K562 (cell line): ENCODE data around the gene MAP10. TPM values are rescaled to one million over a fixed set of nuclear protein-coding genes. Genes with fewer than 3 reads are reported as not detected.

Experiments used
- ATAC-seq: fragments of 200-7000 bp; cut with Tn5 transposase; 3 replicates; pipeline ENCODE4 v1.9.1; 2020; ENCODE audit warnings: moderate library complexity
- BruUV-seq: library from RNA; stranded (reverse); fragments of 400-500 nt; replicated peaks from 2 replicates; lab custom pipeline; 2021; lab: Mats Ljungman, UMichigan
- CTCF ChIA-PET: fragments of 300-600 bp; formaldehyde crosslinking; extraction: SDS; loops from one replicate; lab custom pipeline; 2021; ENCODE audit warnings: low intra/inter-chr PET ratio; lab: Yijun Ruan, JAX
- POLR2A ChIA-PET: fragments of 300-600, 350-650 bp; sonication (Branson Sonifier 250); formaldehyde crosslinking; extraction: SDS; loops from one replicate; lab custom pipeline; 2021; ENCODE audit warnings: antibody characterized with exemption, inconsistent platforms; lab: Yijun Ruan, JAX
- DNase-seq, 4 experiments: peaks; one replicate each; pipeline versions ENCODE4 v3.0.0 to v3.0.0-alpha.2; 2011 to 2018; ENCODE audit warnings: low spot score in 3 of 4, mixed read lengths in 3 of 4; ENCODE audit errors: extremely low read depth in 1 of 4
- FAIRE-seq: peaks from 2 replicates; lab custom pipeline; 2011; peaks lifted over from hg19 to GRCh38; lab: Jason Lieb, UNC
- H2AFZ ChIP-seq: 2 replicates; pipeline ENCODE4 v1.6.0; 2011; ENCODE audit warnings: low read depth, low read length, control low read depth, inconsistent platforms
- H3K27ac ChIP-seq: fragments of 200-600 bp; 3 replicates; pipeline ENCODE4 v1.8.0; 2011; ENCODE audit warnings: low read depth, mild to moderate bottlenecking, control low read depth, inconsistent platforms, low read length, moderate library complexity, mixed read lengths; ENCODE audit errors: extremely low read depth
- H3K27me3 ChIP-seq, 2 experiments: fragments of 300-600 bp in 1 of 2; 2 replicates in 1 of 2; 3 replicates in 1 of 2; pipeline versions ENCODE4 v1.6.0 to v1.8.0; 2011; ENCODE audit warnings: inconsistent platforms in 2 of 2, low read length in 2 of 2, mild to moderate bottlenecking in 1 of 2, mixed read lengths in 1 of 2, moderate library complexity in 1 of 2; ENCODE audit not compliant: control insufficient read depth in 2 of 2, insufficient read depth in 2 of 2
- H3K36me3 ChIP-seq: fragments of 300-600 bp; 3 replicates; pipeline ENCODE4 v1.8.0; 2011; ENCODE audit warnings: mild to moderate bottlenecking, low read length, inconsistent platforms; ENCODE audit not compliant: control insufficient read depth, insufficient read depth
- H3K4me1 ChIP-seq, 2 experiments: fragments of 200-600 bp in 1 of 2; replicated peaks in 1 of 2; 2 replicates in 1 of 2; 3 replicates in 1 of 2; pipeline versions ENCODE4 v1.5.1 to v1.8.0; 2011; ENCODE audit warnings: inconsistent platforms in 2 of 2, low read length in 2 of 2, mild to moderate bottlenecking in 1 of 2, mixed read lengths in 1 of 2, moderate library complexity in 1 of 2; ENCODE audit not compliant: control insufficient read depth in 2 of 2, insufficient read depth in 2 of 2
- H3K4me2 ChIP-seq: 2 replicates; pipeline ENCODE4 v1.6.1; 2011; ENCODE audit warnings: low read length, control low read depth, inconsistent platforms, mixed read lengths; ENCODE audit not compliant: insufficient read depth
- H3K4me3 ChIP-seq: fragments of 200-600 bp; sonication (generic), shearing (Covaris generic); 2 replicates; pipeline ENCODE4 v1.5.1; 2016; ENCODE audit warnings: control low read depth, inconsistent platforms
- H3K79me2 ChIP-seq: fragments of 200-600 bp; 3 replicates; pipeline ENCODE4 v1.8.0; 2011; ENCODE audit warnings: low read length, inconsistent platforms; ENCODE audit not compliant: control insufficient read depth, insufficient read depth
- H3K9ac ChIP-seq, 2 experiments: 2 replicates each; pipeline versions ENCODE4 v1.6.0 to v1.6.1; 2011; ENCODE audit warnings: low read depth in 2 of 2, low read length in 2 of 2, control low read depth in 1 of 2, inconsistent platforms in 1 of 2, mild to moderate bottlenecking in 1 of 2, mixed read lengths in 1 of 2; ENCODE audit not compliant: insufficient read depth in 1 of 2
- H3K9me1 ChIP-seq: one replicate; pipeline ENCODE4 v1.6.0; 2011; ENCODE audit warnings: inconsistent platforms, mild to moderate bottlenecking, low read length, moderate library complexity; ENCODE audit not compliant: control insufficient read depth, insufficient read depth
- H3K9me3 ChIP-seq: replicated peaks from 2 replicates; pipeline ENCODE4 v1.5.1; 2011; ENCODE audit warnings: low read depth, low read length, inconsistent platforms; ENCODE audit not compliant: control insufficient read depth, insufficient read depth
- H4K20me1 ChIP-seq: replicated peaks from 2 replicates; pipeline ENCODE4 v1.6.1; 2011; ENCODE audit warnings: low read length, inconsistent platforms, mixed read lengths; ENCODE audit not compliant: control insufficient read depth, insufficient read depth
- EGR1 ChIP-seq: fragments of 450-650 bp; conservative IDR thresholded peaks from 2 replicates; pipeline ENCODE4 v1.6.1; 2017; ENCODE audit warnings: mild to moderate bottlenecking
- ESRRA ChIP-seq: fragments of 450-650 bp; IDR thresholded peaks from 2 replicates; pipeline ENCODE4 v1.6.1; 2014; ENCODE audit warnings: low read depth, mild to moderate bottlenecking, moderate library complexity, borderline replicate concordance
- HMGN3 ChIP-seq: IDR thresholded peaks from 2 replicates; pipeline ENCODE4 v1.6.1; 2011; ENCODE audit warnings: borderline replicate concordance, low read depth, mild to moderate bottlenecking, mixed read lengths, low read length; ENCODE audit not compliant: insufficient read length; ENCODE audit errors: extremely low read depth
- MTA3 ChIP-seq: fragments of 450-650 bp; formaldehyde crosslinking; IDR thresholded peaks from 2 replicates; pipeline ENCODE4 v1.6.1; 2017; ENCODE audit warnings: mild to moderate bottlenecking, borderline replicate concordance
- MTF1 ChIP-seq: fragments of 250-450 bp; sonication (Bioruptor Pico); IDR thresholded peaks from 2 replicates; pipeline ENCODE4 v1.9.0; 2021; ENCODE audit warnings: moderate library complexity, mild to moderate bottlenecking, inconsistent platforms, borderline replicate concordance
- NFYB ChIP-seq: IDR thresholded peaks from 2 replicates; pipeline ENCODE4 v1.6.1; 2011; ENCODE audit warnings: mild to moderate bottlenecking, moderate library complexity; ENCODE audit not compliant: insufficient read length; ENCODE audit errors: extremely low read depth
- POLR3G ChIP-seq: IDR thresholded peaks from 2 replicates; pipeline ENCODE4 v1.6.1; 2011; ENCODE audit not compliant: insufficient read length, insufficient replicate concordance; ENCODE audit errors: extremely low read depth
- TAF15 ChIP-seq: fragments of 200-400 bp; formaldehyde crosslinking; IDR thresholded peaks from 2 replicates; pipeline ENCODE4 v1.6.1; 2017; ENCODE audit warnings: mild to moderate bottlenecking, low read depth, low read length, moderate library complexity
- TARDBP ChIP-seq: fragments of 450-650 bp; IDR thresholded peaks from 2 replicates; pipeline ENCODE4 v1.6.1; 2016
- TSHZ1 ChIP-seq: fragments of 250-450 bp; sonication (Bioruptor Pico); IDR thresholded peaks from 2 replicates; pipeline ENCODE4 v1.4.0; 2020; ENCODE audit warnings: mild to moderate bottlenecking, moderate library complexity
- ZNF384 ChIP-seq: IDR thresholded peaks from 2 replicates; pipeline ENCODE4 v1.6.1; 2012; ENCODE audit warnings: low read depth, low read length, improper control_type of control experiment
- ZNF717 ChIP-seq: fragments of 250-450 bp; sonication (Bioruptor Pico); IDR thresholded peaks from 2 replicates; pipeline ENCODE4 v1.5.0; 2021
- WGBS: fragments of 100-300 bp; shearing (Covaris generic); methylation state at CpG from one replicate; pipeline ENCODE4 v1.1.6; 2016; ENCODE audit warnings: low coverage, mixed read lengths; ENCODE audit not compliant: insufficient coverage; ENCODE audit errors: missing lambda C conversion rate; 5-methylcytosine and 5-hydroxymethylcytosine counted together
- in situ Hi-C: fragments of 300-500 bp; cut with MboI; formaldehyde crosslinking; loops from 4 replicates; pipeline ENCODE4 v1.15.0; 2018; ENCODE audit warnings: inconsistent platforms, mixed read lengths
- intact Hi-C: fragments of 100-400 bp; cut with micrococcal nuclease; formaldehyde crosslinking; loops from 2 replicates; pipeline ENCODE4 v1.14.2; 2022
- polyA plus RNA-seq, 8 experiments: library from polyadenylated mRNA; depleted of rRNA in 4 of 8; stranded (reverse) in 5 of 8; unstranded in 3 of 8; fragments of >200 nt; fragmentation: Nextera tagmentation in 2 of 8; fragmentation: Illumina TruSeq in 1 of 8; extraction: Ambion mirVana in 2 of 8; extraction: Trizol in 1 of 8; gene quantifications; 2 replicates each; pipeline versions ENCODE4 v1.2.1 to v1.2.3, GENCODE V29; 2011 to 2014; ENCODE audit warnings: inconsistent platforms in 1 of 8, missing spikeins in 1 of 8
- total RNA-seq, 7 experiments: library from RNA; depleted of rRNA in 6 of 7; stranded (reverse); fragments of >200 nt in 6 of 7; fragmentation: Illumina TruSeq in 2 of 7; extraction: Trizol in 2 of 7; gene quantifications; 2 replicates each; pipeline versions ENCODE4 v1.2.1 to v1.2.3, GENCODE V29; 2011 to 2021; ENCODE audit warnings: low replicate concordance in 1 of 7

MAP10 gene
- total and polyA plus RNA-seq, 9 of the 15 experiments (the other 6 are each of a cell fraction or from before 2014, with no cell fraction given), result 0.11 to 0.98 (median 0.69) TPM

DNA sequence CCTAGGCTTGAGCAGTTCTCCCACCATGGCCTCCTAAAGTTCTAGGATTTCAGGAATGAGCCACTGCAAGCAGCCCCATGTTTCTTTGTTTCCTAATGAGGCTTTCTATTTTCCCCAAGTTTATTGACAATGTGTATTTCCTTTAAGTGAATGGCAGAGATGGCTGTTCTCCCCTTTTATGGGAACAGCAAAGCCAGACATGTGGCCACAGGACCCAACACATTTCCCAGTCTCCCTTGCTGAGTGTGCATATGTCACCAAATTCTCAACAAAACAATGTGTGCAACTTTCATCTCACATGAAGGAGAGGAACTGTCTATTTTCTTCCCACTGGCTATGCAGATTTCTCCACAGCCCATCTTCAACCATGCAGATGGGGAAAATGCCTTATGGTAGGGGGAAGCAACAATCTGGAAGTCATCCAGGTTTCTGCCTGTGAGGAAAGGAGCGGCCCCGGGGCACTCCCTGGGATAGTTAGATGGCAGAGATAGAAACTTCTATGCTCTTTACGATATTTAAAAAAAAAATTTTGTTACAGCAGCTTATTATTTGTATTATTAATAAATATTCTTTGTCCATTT lies 28.6 kb upstream of the MAP10 start:
- ChIA-PET POLR2A (no interaction called here), CTCF (no interaction called here)
- H3K9me3 ChIP-seq, result no peaks in the 10 kb centered on the region
- TF ChIP-seq ESRRA, result no peak
- TF ChIP-seq EGR1, result no peak
- TF ChIP-seq POLR3G, result no peak
- TF ChIP-seq TARDBP, result no peak
- H4K20me1 ChIP-seq, result no peaks in the 10 kb centered on the region
- WGBS, result 2% methylated on average over 3 of the region's 3 CpGs
- ATAC-seq (no peak), FAIRE-seq (no peak), DNase-seq (no peak)
- H3K27me3 ChIP-seq, result peaks cover 3 to 5% of the 10 kb centered on the region in 2 experiments; a peak in 2 of 5 replicates
- in situ Hi-C loops (no loop called here), intact Hi-C loops (no loop called here)
- no peak overlapping the region for H2AFZ ChIP-seq
- no peak overlapping the region for H3K4me3 ChIP-seq
- H3K9ac ChIP-seq, result no peak overlapping the region
- H3K4me1 ChIP-seq, result no peaks in the 10 kb centered on the region
- no peaks in the 10 kb centered on the region for H3K36me3 ChIP-seq
- no peak overlapping the region for H3K4me2 ChIP-seq
- no peak overlapping the region for H3K27ac ChIP-seq
- no TSS peak for BruUV-seq
- no peaks in the 10 kb centered on the region for H3K79me2 ChIP-seq
- no peaks in the 10 kb centered on the region for H3K9me1 ChIP-seq

DNA sequence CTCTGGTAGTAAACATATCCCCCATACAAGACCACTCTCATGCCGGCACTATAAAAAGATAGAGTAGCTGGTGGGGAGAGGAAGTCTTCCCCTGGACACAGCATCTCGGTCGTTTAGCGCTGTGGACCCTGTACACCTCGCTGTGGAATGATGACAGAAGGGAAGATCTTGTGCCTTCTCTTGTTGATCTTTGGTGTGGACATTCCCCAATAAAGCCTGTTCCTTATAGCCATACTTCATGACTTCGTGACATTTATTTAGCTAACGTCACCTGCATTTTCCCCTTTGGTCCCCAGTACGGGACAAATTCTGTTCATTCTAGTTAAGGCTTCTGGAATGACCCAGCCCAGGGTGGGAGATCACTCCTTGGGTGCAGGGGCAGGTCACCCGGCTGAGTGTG lies 24.9 kb upstream of the MAP10 start:
- no peaks in the 10 kb centered on the region for H3K79me2 ChIP-seq
- intact Hi-C loops, result no loop called here
- H3K27ac ChIP-seq, result no peak overlapping the region
- no peaks in the 10 kb centered on the region for H4K20me1 ChIP-seq
- 1% methylated on average over 9 of the region's 9 CpGs for WGBS
- no peak overlapping the region for H3K4me3 ChIP-seq
- no peak for DNase-seq
- BruUV-seq, result no TSS peak
- no peaks in the 10 kb centered on the region for H3K36me3 ChIP-seq
- H3K9me3 ChIP-seq, result no peaks in the 10 kb centered on the region
- no peaks in the 10 kb centered on the region for H3K4me1 ChIP-seq
- FAIRE-seq, result no peak
- in situ Hi-C loops, result no loop called here
- ChIA-PET POLR2A (interaction anchor here (0.6 kb wide), 1 partner anchor 8 kb away, joined by 3 read pairs; no protein-coding TSS in a partner anchor), CTCF (no interaction called here)
- H2AFZ ChIP-seq, result no peak overlapping the region
- H3K27me3 ChIP-seq, result peaks cover 0 to 3% of the 10 kb centered on the region in 2 experiments; a peak in 1 of 5 replicates
- no peak overlapping the region for H3K9ac ChIP-seq
- H3K4me2 ChIP-seq, result no peak overlapping the region
- no peaks in the 10 kb centered on the region for H3K9me1 ChIP-seq
- no peak for ATAC-seq
- TF ChIP-seq MTF1, result no peak
- no peak for TF ChIP-seq ZNF384
- TF ChIP-seq TSHZ1 (CRISPR knock-in tag), result no peak
- no peak for TF ChIP-seq TAF15
- no peak for TF ChIP-seq MTA3
- no peak for TF ChIP-seq NFYB
- no peak for TF ChIP-seq ZNF717 (CRISPR knock-in tag)
- no peak for TF ChIP-seq HMGN3
